Adrenal gland (tissue), 12 donors: Measurements from ENCODE around the gene CYTH3. TPM values are rescaled to one million over a fixed set of nuclear protein-coding genes. Genes with fewer than 3 reads are reported as not detected.

ENCODE experiments used
- DNase-seq, 7 donors: peaks; one replicate each; pipeline ENCODE4 v3.0.0-alpha.2; 2019 to 2020
- H3K27ac ChIP-seq, 5 donors: fragments of 200-600 bp; sonication (generic) in 4 of 5; 1 replicate in 3 of 5; 2 replicates in 2 of 5; pipeline versions ENCODE4 v1.5.1 to v1.8.0; 2016 to 2020; ENCODE audit warnings: mild to moderate bottlenecking in 1 of 5
- H3K27me3 ChIP-seq: fragments of 200-600 bp; 2 replicates; pipeline ENCODE4 v1.8.0; 2021
- H3K36me3 ChIP-seq, 2 donors: fragments of 200-600 bp; replicated peaks in 1 of 2; 1 replicate in 1 of 2; 2 replicates in 1 of 2; pipeline versions ENCODE4 v1.5.1 to v1.8.0; 2018 to 2022
- H3K4me1 ChIP-seq, 2 donors: fragments of 200-600 bp; replicated peaks in 1 of 2; 1 replicate in 1 of 2; 2 replicates in 1 of 2; pipeline versions ENCODE4 v1.5.1 to v1.8.0; 2018 to 2021
- H3K4me3 ChIP-seq, 4 donors: fragments of 200-600 bp; sonication (generic) in 3 of 4; one replicate each; pipeline ENCODE4 v1.5.1; 2016 to 2018
- H3K9me3 ChIP-seq, 3 donors: fragments of 200-600 bp; sonication (generic) in 1 of 3; replicated peaks in 1 of 3; 1 replicate in 2 of 3; 2 replicates in 1 of 3; pipeline versions ENCODE4 v1.5.1 to v1.8.0; 2016 to 2021
- CTCF ChIP-seq, 6 experiments: fragments of 450-650 bp in 4 of 6; fragments of 200-600 bp in 2 of 6; sonication (generic) in 1 of 6; IDR thresholded peaks; 1 replicate in 5 of 6; 2 replicates in 1 of 6; pipeline versions ENCODE4 v1.5.1 to v1.8.0; 2016 to 2021; ENCODE audit warnings: antibody characterized with exemption in 6 of 6, mild to moderate bottlenecking in 2 of 6, moderate library complexity in 1 of 6
- POLR2A ChIP-seq, 2 donors: fragments of 450-650 bp; IDR thresholded peaks; one replicate each; pipeline ENCODE4 v1.6.1; 2017; ENCODE audit warnings: antibody characterized with exemption in 2 of 2, mild to moderate bottlenecking in 2 of 2, moderate library complexity in 1 of 2
- WGBS, 4 donors: extraction: QIAGEN DNeasy Blood & Tissue Kit in 2 of 4; methylation state at CpG; one replicate each; pipeline versions ENCODE4 v1.1.5 to v1.1.7; 2013 to 2017; 5-methylcytosine and 5-hydroxymethylcytosine counted together
- intact Hi-C, 2 donors: fragments of 100-400 bp; cut with DNase I; formaldehyde crosslinking; loops; one replicate each; pipeline versions ENCODE4 v1.14.1 to v1.15.0; 2022 to 2023
- polyA plus RNA-seq, 3 donors: library from polyadenylated mRNA; stranded (reverse); fragments of 200-250 nt in 2 of 3; fragments of 350-450 nt in 1 of 3; fragmentation: Illumina TruSeq in 1 of 3; extraction: RNeasy Lipid Tissue Mini Kit (QIAGEN cat#74804) in 1 of 3; gene quantifications; one replicate each; pipeline ENCODE4 v1.2.3, GENCODE V29; 2013 to 2014
- total RNA-seq, 9 donors: library from RNA; depleted of rRNA in 4 of 9; stranded (reverse); fragments of >200 nt in 4 of 9; fragments of 120-200 nt in 1 of 9; fragmentation: NEBNext Ultra II Directional in 1 of 9; extraction: Animal tissue kit (Norgen Biotek cat#: 25700) in 1 of 9; gene quantifications; one replicate each; pipeline versions ENCODE4 v1.1.0 to v1.2.4, GENCODE V29; 2013 to 2023
- donor health status: healthy with polysubstance abuse.
- donor health status: Bipolar disorder and iron deficiency.
- donor health status: DM: yes; HTN: yes; CAD: no.
- donor health status: DM: no; HTN: no; CAD: no.
- donor health status: DM: no; HTN: no; CAD: no.
- donor health status: DM: yes; HTN: yes; CAD: no.

Gene CYTH3
- total and polyA plus RNA-seq, 12 donors = 7.9 to 34.3 (median 17.0) TPM

GRCh38 chr7:6208573-6209328, 63.7 kb downstream of the CYTH3 start:
- Histone ChIP-seq H3K27ac (no peak overlapping the region), H3K27me3 (no peaks in the 10 kb centered on the region), H3K4me3 (no peak overlapping the region), H3K36me3 (no peaks in the 10 kb centered on the region), H3K4me1 (peaks cover 0 to 18% of the 10 kb centered on the region in 2 donors), H3K9me3 (no peaks in the 10 kb centered on the region)
- TF ChIP-seq POLR2A (IDR thresholded peaks at IDR 0.05) = no peak
- TF ChIP-seq CTCF (IDR thresholded peaks at IDR 0.05) = no peak
- intact Hi-C loops = no loop called here
- WGBS, 4 donors = 95 to 100% (median 98%) methylated on average over 5 of the region's 5 CpGs
- no peak for DNase-seq

GRCh38 chr7:6205971-6206660, 66.3 kb downstream of the CYTH3 start:
- TF ChIP-seq POLR2A (IDR thresholded peaks at IDR 0.05) (no peak), CTCF (IDR thresholded peaks at IDR 0.05) (no peak)
- H3K9me3 ChIP-seq = no peaks in the 10 kb centered on the region
- no peak overlapping the region for H3K4me3 ChIP-seq
- H3K36me3 ChIP-seq = no peaks in the 10 kb centered on the region
- intact Hi-C loops = no loop called here
- H3K4me1 ChIP-seq = peaks cover 0 to 18% of the 10 kb centered on the region in 2 donors
- no peak for DNase-seq
- H3K27me3 ChIP-seq = no peaks in the 10 kb centered on the region
- H3K27ac ChIP-seq = no peak overlapping the region
- 79 to 92% (median 88%) methylated on average over 3 of the region's 3 CpGs for WGBS, 4 donors

GRCh38 chr7:6203381-6203780, 69.0 kb downstream of the CYTH3 start:
- no peaks in the 10 kb centered on the region for H3K9me3 ChIP-seq
- intact Hi-C loops = no loop called here
- WGBS, 4 donors = 90 to 97% (median 94%) methylated on average over 5 of the region's 5 CpGs
- H3K36me3 ChIP-seq = no peaks in the 10 kb centered on the region
- DNase-seq = no peak
- H3K4me3 ChIP-seq = no peak overlapping the region
- H3K4me1 ChIP-seq = peaks cover 0 to 5% of the 10 kb centered on the region in 2 donors
- H3K27ac ChIP-seq = no peak overlapping the region
- TF ChIP-seq CTCF (IDR thresholded peaks at IDR 0.05) (no peak), POLR2A (IDR thresholded peaks at IDR 0.05) (no peak)
- H3K27me3 ChIP-seq = no peaks in the 10 kb centered on the region

- intact Hi-C loops = no loop called here
- H3K4me1 ChIP-seq = no peaks in the 10 kb centered on the region
- WGBS, 4 donors = 73 to 88% (median 85%) methylated on average over 10 of the region's 10 CpGs
- no peak overlapping the region for H3K27ac ChIP-seq
- H3K36me3 ChIP-seq = no peaks in the 10 kb centered on the region
- no peak overlapping the region for H3K4me3 ChIP-seq
- no peaks in the 10 kb centered on the region for H3K9me3 ChIP-seq
- DNase-seq = no peak
- H3K27me3 ChIP-seq = no peaks in the 10 kb centered on the region
- TF ChIP-seq CTCF (IDR thresholded peaks at IDR 0.05) (no peak), POLR2A (IDR thresholded peaks at IDR 0.05) (no peak)
These were observed 70.3 kb downstream of the CYTH3 start for GRCh38 chr7:6202117-6202516.
